ENCODE data around the gene MYOM3.

The MYOM3 gene

GRCh38 chr1:24127134-24127800 lies 15.3 kb upstream of the MYOM3 start:
- in situ Hi-C loops (cut with HindIII; ENCODE audit: low sequenced_read_pairs) = no loop called here

GRCh38 chr1:24126672-24127023 lies 14.7 kb upstream of the MYOM3 start:
- H3K4me3 ChIP-seq (ENCODE audit: low read depth, low read length) = no peak overlapping the region
- TF ChIP-seq CTCF (IDR thresholded peaks at IDR 0.05; ENCODE audit: low read depth, low read length, missing control alignments) = no peak
- no peak for DNase-seq (ENCODE audit: low read depth)
- in situ Hi-C loops (cut with HindIII; ENCODE audit: low sequenced_read_pairs) = no loop called here

More at GRCh38 chr1:24127134-24127800, 15.3 kb upstream of the MYOM3 start:
- TF ChIP-seq CTCF (IDR thresholded peaks at IDR 0.05; ENCODE audit: low read depth, low read length, missing control alignments) = no peak
- DNase-seq (ENCODE audit: low read depth) = no peak
- no peak overlapping the region for H3K4me3 ChIP-seq (ENCODE audit: low read depth, low read length)

- DNase-seq (ENCODE audit: low read depth) = no peak
- in situ Hi-C loops (cut with HindIII; ENCODE audit: low sequenced_read_pairs) = no loop called here
- no peak overlapping the region for H3K4me3 ChIP-seq (ENCODE audit: low read depth, low read length)
- no peak for TF ChIP-seq CTCF (IDR thresholded peaks at IDR 0.05; ENCODE audit: low read depth, low read length, missing control alignments)
Measured at GRCh38 chr1:24126018-24126671, 14.2 kb upstream of the MYOM3 start.

- no peak for DNase-seq (ENCODE audit: low read depth)
- H3K4me3 ChIP-seq (ENCODE audit: low read depth, low read length) = no peak overlapping the region
- TF ChIP-seq CTCF (IDR thresholded peaks at IDR 0.05; ENCODE audit: low read depth, low read length, missing control alignments) = no peak
- in situ Hi-C loops (cut with HindIII; ENCODE audit: low sequenced_read_pairs) = no loop called here
Measured at GRCh38 chr1:24125456-24125855, 13.5 kb upstream of the MYOM3 start.

- in situ Hi-C loops (cut with HindIII; ENCODE audit: low sequenced_read_pairs) = no loop called here
- no peak for DNase-seq (ENCODE audit: low read depth)
Measured at GRCh38 chr1:24124980-24125379, 13.0 kb upstream of the MYOM3 start.

GRCh38 chr1:24123611-24124010 lies 11.7 kb upstream of the MYOM3 start:
- DNase-seq (ENCODE audit: low read depth) = no peak
- no peak for TF ChIP-seq CTCF (IDR thresholded peaks at IDR 0.05; ENCODE audit: low read depth, low read length, missing control alignments)
- no peak overlapping the region for H3K4me3 ChIP-seq (ENCODE audit: low read depth, low read length)
- in situ Hi-C loops (cut with HindIII; ENCODE audit: low sequenced_read_pairs) = no loop called here

More at GRCh38 chr1:24124980-24125379, 13.0 kb upstream of the MYOM3 start:
- TF ChIP-seq CTCF (IDR thresholded peaks at IDR 0.05; ENCODE audit: low read depth, low read length, missing control alignments) = no peak
- H3K4me3 ChIP-seq (ENCODE audit: low read depth, low read length) = no peak overlapping the region
